Measurements from ENCODE around the gene MYL3. TPM values are rescaled to one million over a fixed set of nuclear protein-coding genes. Genes with fewer than 3 reads are reported as not detected.
"Not testable (repeated sequence)": the region's sequence is repeated elsewhere in the genome, so short reads cannot be mapped to it uniquely, and the experiment has no call there.

Gene MYL3
- total RNA-seq, result not detected in 2 replicates

DNA sequence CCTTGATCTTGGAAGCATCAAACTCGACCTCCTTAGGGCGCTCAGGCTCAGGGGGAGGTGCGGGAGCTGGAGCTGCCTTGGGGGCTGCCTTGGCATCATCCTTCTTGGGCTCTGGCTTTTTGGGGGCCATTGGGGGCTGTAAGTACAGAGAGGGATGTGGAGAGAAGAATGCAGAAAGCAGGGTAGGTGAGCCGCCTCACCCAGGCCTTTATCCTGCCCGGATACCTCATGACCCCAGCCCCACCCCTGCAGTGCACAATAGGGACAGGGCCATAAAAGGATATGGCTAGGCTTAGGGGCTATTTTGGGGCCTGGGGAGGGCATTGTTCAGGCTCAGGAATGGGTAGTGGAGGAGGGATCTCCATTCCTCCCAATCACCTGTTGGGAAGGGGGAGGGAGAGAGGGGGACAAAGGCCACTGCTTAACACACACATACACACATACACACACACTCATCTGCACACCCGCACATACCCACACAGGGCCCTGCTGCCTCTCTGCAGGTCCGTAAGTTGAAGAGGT, at the start of gene MYL3:
Gene MYL3, minus strand, starts transcription at position 184 of the 522 bp plus-strand sequence. Its CDS starts 54 bp downstream, at position 130.
- DNase-seq (ENCODE audit: extremely low read depth, low read depth, low spot score), result no peak

- DNase-seq (ENCODE audit: extremely low read depth, low read depth, low spot score), result no peak
These were observed 49.7 kb upstream of the MYL3 start for GRCh38 chr3:46912986-46913385.

DNA sequence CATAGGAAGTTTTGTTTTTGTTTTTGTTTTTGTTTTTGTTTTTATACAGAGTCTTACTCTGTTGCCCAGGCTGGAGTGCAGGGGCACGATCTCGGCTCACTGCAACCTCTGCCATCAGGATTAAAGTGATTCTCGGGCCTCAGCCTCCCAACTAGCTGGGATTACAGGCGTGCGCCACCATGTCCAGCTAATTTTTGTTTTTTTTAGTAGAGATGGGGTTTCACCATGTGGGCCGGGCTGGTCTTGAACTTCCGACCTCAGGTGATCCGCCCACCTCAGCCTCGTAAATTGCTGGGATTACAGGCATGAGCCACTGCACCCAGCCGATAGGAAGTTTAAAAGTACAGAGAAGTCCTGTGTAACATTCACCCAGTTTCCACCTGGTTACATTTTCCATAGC, 47.7 kb upstream of the MYL3 start:
- not testable (repeated sequence) for DNase-seq (ENCODE audit: extremely low read depth, low read depth, low spot score)

DNA sequence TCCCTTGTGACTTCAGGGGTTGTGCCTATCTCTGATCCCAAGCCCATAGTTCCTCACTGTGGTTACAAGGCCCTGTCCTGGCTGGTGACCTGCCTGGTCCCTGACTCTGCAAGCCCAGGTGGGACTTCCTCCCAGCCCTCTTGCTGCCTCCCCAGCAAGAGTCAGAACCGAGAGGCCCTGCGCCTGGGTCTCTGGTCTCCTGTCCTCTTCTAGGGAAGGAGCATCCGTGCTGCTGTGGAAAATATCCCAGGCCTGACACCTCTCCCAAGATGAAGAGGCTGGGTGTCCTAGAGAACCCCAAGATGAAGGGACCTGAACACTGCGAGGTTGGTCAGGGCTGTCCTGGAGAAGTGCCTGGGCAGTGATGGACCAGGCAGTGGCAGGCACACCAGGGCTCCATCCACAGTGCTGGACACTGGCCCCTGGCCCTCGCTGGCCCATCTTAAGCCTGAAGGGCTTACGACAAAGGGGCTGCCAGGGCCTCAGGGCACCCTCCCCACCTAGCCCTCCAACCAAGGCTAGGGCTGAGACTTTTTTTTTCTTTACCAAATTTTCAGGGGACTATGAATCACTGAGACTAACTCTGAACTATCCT, 47.0 kb upstream of the MYL3 start:
- DNase-seq (ENCODE audit: extremely low read depth, low read depth, low spot score), result no peak

- DNase-seq (ENCODE audit: extremely low read depth, low read depth, low spot score), result no peak
These were observed 46.4 kb upstream of the MYL3 start for GRCh38 chr3:46909535-46910161.

DNA sequence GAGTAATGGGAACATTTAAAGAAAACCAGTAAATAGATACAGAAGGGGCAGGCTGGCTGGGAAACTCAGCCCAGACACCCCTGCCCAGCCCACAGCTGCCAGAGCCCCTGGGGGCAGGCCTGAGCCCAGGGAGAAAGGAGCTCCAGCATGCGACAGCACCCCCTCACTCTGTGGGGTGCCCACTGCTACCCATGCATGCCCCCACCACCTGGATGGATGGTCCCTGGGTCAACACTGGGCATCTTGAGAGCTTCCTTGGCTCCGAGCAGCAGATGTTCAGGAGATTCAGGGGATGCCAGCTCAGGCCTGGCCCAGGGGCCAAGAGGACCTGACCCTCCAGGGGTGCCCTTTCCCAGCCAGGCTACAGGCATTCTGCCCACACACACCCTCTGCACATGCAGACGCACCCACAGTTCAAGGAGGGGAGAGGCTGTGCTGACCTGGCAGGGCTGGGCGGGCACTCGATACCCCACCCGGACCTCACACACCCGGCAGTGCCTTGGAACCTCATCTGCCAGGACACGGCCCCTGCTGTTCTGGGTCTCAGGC, 45.8 kb upstream of the MYL3 start:
- DNase-seq (ENCODE audit: extremely low read depth, low read depth, low spot score), result no peak

DNA sequence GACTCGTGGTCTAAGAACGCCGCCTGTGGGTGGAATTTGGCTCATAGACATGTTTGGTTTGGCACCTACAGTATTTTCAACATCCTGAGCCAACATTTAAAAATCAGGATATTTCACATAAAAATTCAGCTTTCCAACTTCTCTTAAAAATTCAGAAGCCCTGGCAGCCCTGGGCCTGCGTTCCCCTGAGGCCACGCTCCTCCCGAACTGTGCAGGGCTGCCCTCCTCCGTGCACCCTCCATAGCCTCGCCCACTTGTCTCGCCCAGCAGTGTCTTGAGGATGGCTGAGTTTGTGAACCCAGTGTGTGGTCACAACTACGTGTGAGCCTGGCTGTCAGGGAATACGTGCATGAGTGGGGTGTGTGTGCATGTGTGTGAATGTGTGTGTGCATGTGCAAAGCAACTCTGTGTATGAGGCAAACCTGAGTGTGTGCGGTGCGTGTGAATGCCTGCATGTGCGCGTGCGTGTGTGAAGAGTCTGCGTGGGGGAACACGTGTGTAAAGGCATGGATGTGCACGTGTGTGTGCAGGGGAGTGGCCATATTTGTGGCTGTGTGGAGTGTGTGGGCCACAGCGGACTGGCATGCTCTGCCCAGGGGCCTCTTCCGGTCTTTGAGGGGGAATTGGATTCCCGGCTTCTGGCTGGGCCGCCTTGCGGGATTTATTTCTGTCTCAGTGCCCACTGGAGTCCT, 45.2 kb upstream of the MYL3 start:
- DNase-seq (ENCODE audit: extremely low read depth, low read depth, low spot score), result no peak

DNA sequence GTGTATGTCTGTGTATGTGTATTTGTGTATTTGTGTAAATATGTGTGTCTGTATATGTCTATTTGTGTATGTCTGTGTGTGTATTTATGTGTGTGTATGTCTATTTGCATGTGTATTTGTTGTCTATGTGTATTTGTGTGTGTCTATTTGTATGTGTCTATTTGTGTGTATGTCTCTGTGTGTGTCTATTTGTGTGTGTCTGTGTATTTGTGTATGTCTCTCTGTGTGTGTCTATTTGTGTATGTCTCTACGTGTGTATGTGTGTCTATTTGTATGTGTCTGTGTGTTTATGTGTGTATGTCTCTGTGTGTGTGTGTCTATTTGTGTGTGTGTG, 44.7 kb upstream of the MYL3 start:
- no peak for DNase-seq (ENCODE audit: extremely low read depth, low read depth, low spot score)

DNA sequence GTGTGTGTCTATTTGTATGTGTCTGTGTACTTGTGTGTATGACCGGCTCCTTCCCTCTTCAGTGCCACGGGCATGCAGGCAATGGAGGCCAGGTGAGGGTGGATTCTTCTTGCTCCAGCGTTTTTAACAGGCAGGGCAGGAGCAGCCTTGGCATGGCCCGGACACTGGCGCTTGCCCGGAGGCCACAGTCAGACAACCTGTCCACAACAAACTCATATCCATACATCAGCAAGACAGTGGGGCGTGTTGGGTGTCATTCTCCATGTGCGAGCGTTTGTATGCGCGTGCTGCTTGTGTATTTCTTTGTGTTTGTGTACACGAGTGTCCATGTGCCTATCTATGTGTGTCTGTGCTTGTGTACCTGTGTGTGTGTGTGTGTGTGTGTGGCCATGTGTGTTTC, 44.0 kb upstream of the MYL3 start:
- DNase-seq (ENCODE audit: extremely low read depth, low read depth, low spot score), result no peak

GRCh38 chr3:46906471-46907058, 43.3 kb upstream of the MYL3 start:
- DNase-seq (ENCODE audit: extremely low read depth, low read depth, low spot score), result no peak

GRCh38 chr3:46905661-46906451, 42.6 kb upstream of the MYL3 start:
- DNase-seq (ENCODE audit: extremely low read depth, low read depth, low spot score), result no peak

- DNase-seq (ENCODE audit: extremely low read depth, low read depth, low spot score), result no peak
These were observed 41.9 kb upstream of the MYL3 start for GRCh38 chr3:46905213-46905560.

DNA sequence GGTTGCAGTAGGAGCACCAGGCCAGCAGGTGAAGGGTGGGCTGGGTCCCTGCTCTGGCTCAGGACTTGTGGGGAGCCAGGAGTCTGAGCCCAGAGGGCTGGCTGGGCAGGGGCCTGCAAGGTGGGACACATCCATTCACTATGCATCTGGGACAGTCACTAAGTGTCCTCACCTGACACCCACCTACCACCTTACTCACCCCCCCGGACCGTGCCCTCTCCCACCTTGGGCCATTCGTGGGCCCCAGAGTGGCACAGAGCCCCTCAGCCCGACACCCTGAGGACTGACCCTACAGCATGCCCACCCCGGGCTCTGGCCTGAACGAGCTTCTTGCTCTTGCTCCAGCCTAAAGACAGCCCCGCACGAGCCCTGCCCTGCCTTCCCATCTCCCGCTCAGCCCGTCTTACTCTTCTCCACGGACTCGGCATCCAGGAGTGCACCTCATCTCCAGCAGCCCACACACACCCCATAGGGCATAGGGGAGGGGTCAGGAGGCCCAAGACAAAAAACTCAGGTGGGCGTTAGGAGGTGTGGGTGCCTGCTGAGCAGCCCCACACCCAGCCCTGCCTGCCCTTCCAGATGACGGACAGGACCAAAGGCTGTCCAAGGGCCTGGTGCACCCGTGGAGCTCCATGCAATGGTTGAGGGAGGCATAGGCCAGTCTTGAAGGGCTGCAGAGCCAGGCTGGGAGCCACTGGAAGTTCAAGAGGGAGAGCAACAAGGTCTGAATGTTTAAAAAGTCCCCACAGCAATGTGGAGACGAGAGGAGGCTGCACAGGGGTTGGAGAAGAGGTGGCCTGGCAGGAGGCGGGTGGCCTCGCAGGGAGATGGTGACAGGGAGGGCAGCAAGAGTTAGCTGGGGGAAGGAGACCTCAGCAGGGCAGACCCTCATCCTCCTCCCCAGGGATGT, 41.3 kb upstream of the MYL3 start:
- DNase-seq (ENCODE audit: extremely low read depth, low read depth, low spot score), result no peak

DNA sequence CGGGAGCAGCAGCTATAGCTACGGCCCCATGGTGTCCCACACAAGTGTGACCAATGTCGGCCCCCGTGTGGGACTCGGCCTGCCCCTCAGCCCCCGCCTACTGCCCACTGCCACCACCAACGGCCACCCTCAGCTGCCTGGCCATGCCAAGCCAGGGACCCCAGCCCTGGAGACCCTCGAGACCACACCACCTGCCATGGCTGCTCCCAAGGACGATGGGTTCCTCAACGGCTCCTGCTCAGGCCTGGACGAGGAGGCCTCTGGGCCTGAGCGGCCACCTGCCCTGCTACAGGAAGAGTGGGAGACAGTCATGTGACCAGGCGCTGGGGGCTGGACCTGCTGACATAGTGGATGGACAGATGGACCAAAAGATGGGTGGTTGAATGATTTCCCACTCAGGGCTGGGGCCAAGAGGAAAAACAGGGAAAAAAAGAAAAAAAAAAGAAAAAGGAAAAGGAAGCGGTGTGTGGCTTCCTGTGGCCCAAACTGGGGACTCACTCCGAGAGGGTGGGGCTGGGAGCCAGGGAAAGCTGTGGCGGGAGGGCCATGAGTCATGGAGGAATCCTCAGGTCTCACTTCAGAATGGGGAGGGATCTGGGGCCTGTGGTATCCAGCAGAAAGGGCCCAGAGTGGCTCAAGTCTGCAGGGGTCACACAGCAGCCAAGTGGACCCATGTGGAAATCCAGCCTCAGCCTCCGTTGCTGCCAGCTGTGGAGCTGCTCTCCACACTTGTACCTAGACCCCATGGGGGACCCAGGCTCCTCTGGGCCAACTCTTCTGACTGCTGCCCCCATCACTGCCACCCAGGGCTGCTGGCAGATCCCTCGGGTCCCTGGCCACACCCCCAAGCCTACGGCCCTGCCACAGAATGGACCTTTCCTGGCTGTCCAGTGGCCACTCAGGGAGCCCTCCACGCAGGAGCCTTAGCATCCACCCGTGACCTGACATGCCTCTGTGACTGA, 40.4 kb upstream of the MYL3 start:
- no peak for DNase-seq (ENCODE audit: extremely low read depth, low read depth, low spot score)

DNA sequence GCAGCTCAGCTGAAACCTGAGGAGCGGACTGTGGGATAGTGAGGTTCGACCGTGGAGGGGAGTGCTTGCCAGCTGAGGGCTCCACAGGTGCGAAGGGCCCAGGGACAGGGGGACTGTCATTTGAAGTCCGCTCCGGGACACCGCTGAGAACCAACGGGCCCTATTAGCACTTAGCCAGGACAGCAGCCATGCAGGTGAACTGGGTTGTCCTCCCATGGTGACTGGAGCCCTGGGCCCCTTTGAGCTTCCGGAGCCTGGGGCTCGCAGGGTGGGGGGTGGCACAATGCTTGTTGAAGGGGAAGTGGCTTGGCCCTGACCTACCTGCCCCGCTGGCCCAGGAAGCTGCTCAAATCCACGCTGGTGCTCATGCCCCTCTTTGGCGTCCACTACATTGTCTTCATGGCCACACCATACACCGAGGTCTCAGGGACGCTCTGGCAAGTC, 39.0 kb upstream of the MYL3 start:
- DNase-seq (ENCODE audit: extremely low read depth, low read depth, low spot score), result no peak

DNA sequence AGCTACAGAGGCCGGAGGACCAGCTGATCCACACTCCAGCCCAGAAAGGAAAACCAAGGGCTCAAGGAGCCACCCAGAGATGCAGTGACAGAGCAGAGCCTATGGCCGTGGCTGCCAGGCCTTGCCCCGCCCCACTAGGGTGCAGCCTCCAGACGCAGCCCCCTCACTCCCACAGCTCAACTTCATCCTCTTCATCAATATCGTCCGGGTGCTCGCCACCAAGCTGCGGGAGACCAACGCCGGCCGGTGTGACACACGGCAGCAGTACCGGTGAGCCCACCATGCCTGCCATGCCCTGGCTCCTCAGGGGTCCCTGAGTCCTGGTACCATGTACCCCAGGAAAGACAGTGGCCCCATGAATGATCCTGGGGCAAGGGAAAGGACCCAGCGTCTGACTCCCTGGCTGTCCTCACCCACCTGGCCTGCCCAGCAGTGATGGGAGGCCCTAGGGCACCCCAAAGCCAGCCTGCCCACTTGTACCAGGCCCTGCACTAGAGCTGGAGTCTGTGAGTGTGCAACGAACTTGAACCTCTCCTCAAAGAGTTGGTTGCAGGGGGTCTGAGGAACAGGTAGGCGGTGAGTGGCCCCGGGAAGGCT, 38.4 kb upstream of the MYL3 start:
- DNase-seq (ENCODE audit: extremely low read depth, low read depth, low spot score), result no peak

DNA sequence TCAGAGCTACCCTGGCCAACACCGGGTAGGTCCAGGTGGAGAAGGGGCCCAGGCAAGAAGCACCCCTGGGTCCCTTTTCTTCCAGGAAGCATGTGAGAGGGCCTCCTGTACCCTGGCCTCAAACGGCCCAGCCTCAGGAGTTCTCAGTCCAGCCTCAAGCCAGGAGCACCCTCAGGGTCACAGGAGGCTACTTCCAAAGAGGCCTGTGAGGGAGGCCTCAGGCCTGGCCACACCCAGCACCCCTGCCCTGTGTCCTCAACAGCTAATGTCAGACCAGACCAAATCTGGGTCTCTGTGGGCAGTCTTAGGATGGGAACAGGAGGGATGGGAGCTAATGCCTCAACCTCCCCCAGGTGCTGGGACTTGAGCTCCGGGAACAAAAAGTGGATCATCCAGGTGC, 37.8 kb upstream of the MYL3 start:
- no peak for DNase-seq (ENCODE audit: extremely low read depth, low read depth, low spot score)

GRCh38 chr3:46900356-46900755, 37.1 kb upstream of the MYL3 start:
- no peak for DNase-seq (ENCODE audit: extremely low read depth, low read depth, low spot score)
